ENCODE measurements around the gene CYP21A2. TPM values are rescaled to one million over a fixed set of nuclear protein-coding genes. Genes with fewer than 3 reads are reported as not detected.
"Not testable (repeated sequence)": the region's sequence is repeated elsewhere in the genome, so short reads cannot be mapped to it uniquely, and the experiment has no call there.

The CYP21A2 gene
- total and polyA plus RNA-seq, 2 donors (not counting 1 experiment from before 2014, with no cell fraction given) = not detected

DNA sequence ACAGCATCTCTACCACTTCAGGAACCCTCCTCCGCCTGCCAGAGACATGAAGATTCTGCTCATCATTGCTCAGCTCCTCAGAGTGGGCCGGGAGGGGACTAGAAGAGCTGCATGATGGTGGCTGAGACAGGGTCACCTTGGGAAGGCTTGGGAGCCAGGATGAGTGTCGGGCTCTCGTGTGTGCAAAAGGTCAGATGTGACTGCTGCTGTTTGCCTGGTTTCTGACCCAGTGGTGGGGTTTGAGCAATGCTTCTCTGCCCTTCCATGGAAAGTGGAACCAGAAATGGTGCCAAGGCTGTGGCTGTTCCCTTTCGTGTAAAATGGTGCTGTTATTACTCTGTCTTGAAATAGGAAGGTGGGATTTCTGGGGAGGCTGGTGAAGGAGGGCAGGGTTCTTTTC lies 24.5 kb upstream of the CYP21A2 start:
- DNase-seq; H3K27ac Mint-ChIP-seq; H3K9me3 ChIP-seq (ENCODE audit: control extremely low read depth in 1 of 3, control insufficient read depth in 2 of 3, insufficient read depth in 1 of 3, low read length in 2 of 3); H3K27me3 Mint-ChIP-seq; H3K4me3 Mint-ChIP-seq; H3K79me2 ChIP-seq (ENCODE audit: control insufficient read depth, insufficient read depth, low read length); H2AFZ ChIP-seq (ENCODE audit: insufficient read depth, low read depth, low read length, poor library complexity, severe bottlenecking); H3K27ac ChIP-seq (ENCODE audit: low read length in 2 of 2); H4K20me1 ChIP-seq (ENCODE audit: control insufficient read depth, insufficient read depth, low read length, poor library complexity, severe bottlenecking); H3K4me1 Mint-ChIP-seq; CTCF ChIA-PET; H3K9me3 Mint-ChIP-seq (ENCODE audit: insufficient read depth); H3K9ac ChIP-seq (ENCODE audit: low read length); intact Hi-C loops (cut with micrococcal nuclease); H3K4me2 ChIP-seq (replicated peaks; ENCODE audit: low read depth, low read length, poor library complexity, severe bottlenecking); H3K27me3 ChIP-seq (replicated peaks in 1 of 4; ENCODE audit: control extremely low read depth in 1 of 4, control insufficient read depth in 3 of 4, insufficient read depth in 4 of 4, low read length in 3 of 4); H3K36me3 ChIP-seq (replicated peaks in 1 of 2; ENCODE audit: control extremely low read depth in 1 of 2, control insufficient read depth in 1 of 2, extremely low read depth in 1 of 2, insufficient read depth in 2 of 2, low read length in 1 of 2); ATAC-seq (ENCODE audit: low read depth); H3K4me1 ChIP-seq (ENCODE audit: control insufficient read depth in 2 of 2, insufficient read depth in 2 of 2, low read length in 2 of 2); H3K4me3 ChIP-seq (ENCODE audit: control extremely low read depth in 1 of 5, extremely low read depth in 1 of 5, insufficient read depth in 1 of 5, low read depth in 2 of 5, low read length in 4 of 5); POLR2A ChIA-PET: not testable (repeated sequence)
- WGBS (ENCODE audit: insufficient coverage) = no CpG with 5 or more reads among the region's 5 CpGs

DNA sequence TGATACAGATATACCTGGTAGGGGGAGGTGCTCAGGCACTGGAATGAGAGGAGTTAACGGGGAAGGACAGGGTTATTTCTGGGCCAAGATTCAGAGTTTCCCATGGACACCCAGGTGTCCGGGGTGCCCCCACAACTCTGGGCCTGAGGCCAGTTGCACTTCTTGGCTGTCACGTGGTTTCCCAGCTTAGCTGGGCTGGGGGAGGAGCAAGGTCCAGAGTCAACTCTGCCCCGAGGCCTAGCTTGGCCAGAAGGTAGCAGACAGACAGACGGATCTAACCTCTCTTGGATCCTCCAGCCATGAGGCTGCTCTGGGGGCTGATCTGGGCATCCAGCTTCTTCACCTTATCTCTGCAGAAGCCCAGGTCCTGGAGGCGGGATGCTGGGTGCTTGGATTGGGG lies 23.7 kb upstream of the CYP21A2 start, which contains the start of gene C4B:
Gene C4B, plus strand, starts transcription at position 249 of the 400 bp plus-strand sequence. Its CDS starts 51 bp downstream, at position 300.
- H3K27ac Mint-ChIP-seq; ATAC-seq (ENCODE audit: low read depth); H3K9ac ChIP-seq (ENCODE audit: low read length); H3K79me2 ChIP-seq (ENCODE audit: control insufficient read depth, insufficient read depth, low read length); H4K20me1 ChIP-seq (ENCODE audit: control insufficient read depth, insufficient read depth, low read length, poor library complexity, severe bottlenecking); intact Hi-C loops (cut with micrococcal nuclease); POLR2A ChIA-PET; H3K4me1 ChIP-seq (ENCODE audit: control insufficient read depth in 2 of 2, insufficient read depth in 2 of 2, low read length in 2 of 2); H2AFZ ChIP-seq (ENCODE audit: insufficient read depth, low read depth, low read length, poor library complexity, severe bottlenecking); H3K4me3 ChIP-seq (ENCODE audit: control extremely low read depth in 1 of 5, extremely low read depth in 1 of 5, insufficient read depth in 1 of 5, low read depth in 2 of 5, low read length in 4 of 5); H3K9me3 Mint-ChIP-seq (ENCODE audit: insufficient read depth); H3K36me3 ChIP-seq (replicated peaks in 1 of 2; ENCODE audit: control extremely low read depth in 1 of 2, control insufficient read depth in 1 of 2, extremely low read depth in 1 of 2, insufficient read depth in 2 of 2, low read length in 1 of 2); CTCF ChIA-PET; H3K4me2 ChIP-seq (replicated peaks; ENCODE audit: low read depth, low read length, poor library complexity, severe bottlenecking); H3K4me3 Mint-ChIP-seq; H3K27me3 ChIP-seq (replicated peaks in 1 of 4; ENCODE audit: control extremely low read depth in 1 of 4, control insufficient read depth in 3 of 4, insufficient read depth in 4 of 4, low read length in 3 of 4); H3K27me3 Mint-ChIP-seq; H3K9me3 ChIP-seq (ENCODE audit: control extremely low read depth in 1 of 3, control insufficient read depth in 2 of 3, insufficient read depth in 1 of 3, low read length in 2 of 3); H3K4me1 Mint-ChIP-seq; H3K27ac ChIP-seq (ENCODE audit: low read length in 2 of 2); DNase-seq: not testable (repeated sequence)
- no CpG with 5 or more reads among the region's 6 CpGs for WGBS (ENCODE audit: insufficient coverage)

DNA sequence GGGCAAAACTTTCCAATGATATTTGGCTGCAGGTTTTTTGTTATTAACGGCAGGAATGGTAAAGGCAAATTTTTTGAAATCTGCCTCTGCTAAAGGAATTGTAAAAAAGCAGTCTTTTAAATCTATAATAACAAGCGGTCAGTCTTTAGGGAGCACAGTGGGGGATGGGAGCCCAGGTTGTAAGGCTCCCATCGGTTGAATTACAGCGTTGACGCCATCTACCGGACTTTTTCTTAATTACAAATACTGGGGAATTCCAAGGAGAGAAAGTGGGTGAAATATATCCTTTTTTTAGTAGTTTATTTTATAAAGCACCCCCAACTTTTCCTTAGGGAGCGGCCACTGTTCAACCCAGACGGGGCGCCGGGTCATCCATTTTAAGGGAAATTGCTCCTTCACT lies 16.1 kb upstream of the CYP21A2 start:
- H2AFZ ChIP-seq (ENCODE audit: insufficient read depth, low read depth, low read length, poor library complexity, severe bottlenecking); H3K4me2 ChIP-seq (replicated peaks; ENCODE audit: low read depth, low read length, poor library complexity, severe bottlenecking); H3K4me3 ChIP-seq (ENCODE audit: control extremely low read depth in 1 of 5, extremely low read depth in 1 of 5, insufficient read depth in 1 of 5, low read depth in 2 of 5, low read length in 4 of 5); H3K27ac ChIP-seq (ENCODE audit: low read length in 2 of 2); H3K79me2 ChIP-seq (ENCODE audit: control insufficient read depth, insufficient read depth, low read length); H3K27me3 Mint-ChIP-seq; H3K27ac Mint-ChIP-seq; H3K9me3 Mint-ChIP-seq (ENCODE audit: insufficient read depth); CTCF ChIA-PET; H3K4me1 Mint-ChIP-seq; H3K9ac ChIP-seq (ENCODE audit: low read length); POLR2A ChIA-PET; H3K36me3 ChIP-seq (replicated peaks in 1 of 2; ENCODE audit: control extremely low read depth in 1 of 2, control insufficient read depth in 1 of 2, extremely low read depth in 1 of 2, insufficient read depth in 2 of 2, low read length in 1 of 2); intact Hi-C loops (cut with micrococcal nuclease); H3K4me3 Mint-ChIP-seq; H3K4me1 ChIP-seq (ENCODE audit: control insufficient read depth in 2 of 2, insufficient read depth in 2 of 2, low read length in 2 of 2); DNase-seq; H4K20me1 ChIP-seq (ENCODE audit: control insufficient read depth, insufficient read depth, low read length, poor library complexity, severe bottlenecking); H3K9me3 ChIP-seq (ENCODE audit: control extremely low read depth in 1 of 3, control insufficient read depth in 2 of 3, insufficient read depth in 1 of 3, low read length in 2 of 3); ATAC-seq (ENCODE audit: low read depth); H3K27me3 ChIP-seq (replicated peaks in 1 of 4; ENCODE audit: control extremely low read depth in 1 of 4, control insufficient read depth in 3 of 4, insufficient read depth in 4 of 4, low read length in 3 of 4): not testable (repeated sequence)
- no CpG with 5 or more reads among the region's 10 CpGs for WGBS (ENCODE audit: insufficient coverage)

DNA sequence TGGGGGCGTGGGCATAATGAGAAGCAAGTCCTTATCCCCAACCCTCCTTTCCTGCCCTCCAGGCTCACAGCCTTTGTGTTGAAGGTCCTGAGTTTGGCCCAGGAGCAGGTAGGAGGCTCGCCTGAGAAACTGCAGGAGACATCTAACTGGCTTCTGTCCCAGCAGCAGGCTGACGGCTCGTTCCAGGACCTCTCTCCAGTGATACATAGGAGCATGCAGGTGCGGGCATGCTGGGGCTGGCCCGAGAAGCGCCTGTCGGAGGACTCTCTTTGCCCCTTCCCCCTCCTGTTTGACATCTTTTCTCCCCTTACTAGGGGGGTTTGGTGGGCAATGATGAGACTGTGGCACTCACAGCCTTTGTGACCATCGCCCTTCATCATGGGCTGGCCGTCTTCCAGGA lies 9.6 kb upstream of the CYP21A2 start:
- H3K27me3 ChIP-seq (replicated peaks in 1 of 4; ENCODE audit: control extremely low read depth in 1 of 4, control insufficient read depth in 3 of 4, insufficient read depth in 4 of 4, low read length in 3 of 4); POLR2A ChIA-PET; H3K27me3 Mint-ChIP-seq; H3K9ac ChIP-seq (ENCODE audit: low read length); DNase-seq; H3K4me1 ChIP-seq (ENCODE audit: control insufficient read depth in 2 of 2, insufficient read depth in 2 of 2, low read length in 2 of 2); ATAC-seq (ENCODE audit: low read depth); H3K9me3 ChIP-seq (ENCODE audit: control extremely low read depth in 1 of 3, control insufficient read depth in 2 of 3, insufficient read depth in 1 of 3, low read length in 2 of 3); H3K4me1 Mint-ChIP-seq; H4K20me1 ChIP-seq (ENCODE audit: control insufficient read depth, insufficient read depth, low read length, poor library complexity, severe bottlenecking); H3K9me3 Mint-ChIP-seq (ENCODE audit: insufficient read depth); H3K4me3 Mint-ChIP-seq; H3K79me2 ChIP-seq (ENCODE audit: control insufficient read depth, insufficient read depth, low read length); H3K27ac ChIP-seq (ENCODE audit: low read length in 2 of 2); H2AFZ ChIP-seq (ENCODE audit: insufficient read depth, low read depth, low read length, poor library complexity, severe bottlenecking); H3K4me2 ChIP-seq (replicated peaks; ENCODE audit: low read depth, low read length, poor library complexity, severe bottlenecking); CTCF ChIA-PET; H3K36me3 ChIP-seq (replicated peaks in 1 of 2; ENCODE audit: control extremely low read depth in 1 of 2, control insufficient read depth in 1 of 2, extremely low read depth in 1 of 2, insufficient read depth in 2 of 2, low read length in 1 of 2); H3K4me3 ChIP-seq (ENCODE audit: control extremely low read depth in 1 of 5, extremely low read depth in 1 of 5, insufficient read depth in 1 of 5, low read depth in 2 of 5, low read length in 4 of 5); H3K27ac Mint-ChIP-seq; intact Hi-C loops (cut with micrococcal nuclease): not testable (repeated sequence)
- no CpG with 5 or more reads among the region's 10 CpGs for WGBS (ENCODE audit: insufficient coverage)

All from B cell (primary cell).